ENCODE results near the gene CD59. TPM values are rescaled to one million over a fixed set of nuclear protein-coding genes. Genes with fewer than 3 reads are reported as not detected.

Gene CD59
- total RNA-seq, 2 donors from 2014 or later = 68.2 to 194 TPM

GRCh38 chr11:33668468-33668825, 67.8 kb downstream of the CD59 start:
- ATAC-seq = no peak
- intact Hi-C loops (cut with DNase I) = no loop called here
- H3K27me3 ChIP-seq = no peaks in the 10 kb centered on the region
- H3K4me3 ChIP-seq = no peak overlapping the region
- no peaks in the 10 kb centered on the region for H3K4me1 ChIP-seq
- WGBS, 2 donors = 77 to 81% methylated on average over 6 of the region's 6 CpGs
- DNase-seq = no peak
- no peaks in the 10 kb centered on the region for H3K9me3 ChIP-seq
- TF ChIP-seq POLR2A (IDR thresholded peaks at IDR 0.05) (no peak), CTCF (IDR thresholded peaks at IDR 0.05) (no peak)
- H3K36me3 ChIP-seq (replicated peaks in 1 of 2; ENCODE audit: insufficient read depth in 1 of 2, low read depth in 2 of 2) = no peaks in the 10 kb centered on the region
- no peak overlapping the region for H3K27ac ChIP-seq

- H3K27ac ChIP-seq = no peak overlapping the region
- intact Hi-C loops (cut with DNase I) = no loop called here
- no peak for ATAC-seq
- H3K9me3 ChIP-seq = no peaks in the 10 kb centered on the region
- no peaks in the 10 kb centered on the region for H3K36me3 ChIP-seq (replicated peaks in 1 of 2; ENCODE audit: insufficient read depth in 1 of 2, low read depth in 2 of 2)
- TF ChIP-seq CTCF (IDR thresholded peaks at IDR 0.05) (no peak), POLR2A (IDR thresholded peaks at IDR 0.05) (no peak)
- no peaks in the 10 kb centered on the region for H3K4me1 ChIP-seq
- H3K4me3 ChIP-seq = no peak overlapping the region
- DNase-seq = no peak
- H3K27me3 ChIP-seq = no peaks in the 10 kb centered on the region
- WGBS, 2 donors = 80 to 89% methylated on average over 11 to 18 of the region's 18 CpGs
Measured at GRCh38 chr11:33667819-33668467, 68.3 kb downstream of the CD59 start.

- intact Hi-C loops (cut with DNase I) = no loop called here
- WGBS, 2 donors = 77 to 87% methylated on average over 3 to 6 of the region's 6 CpGs
- no peak for ATAC-seq
Measured at GRCh38 chr11:33665350-33666106, 70.7 kb downstream of the CD59 start.

GRCh38 chr11:33664827-33665226, 71.4 kb downstream of the CD59 start:
- no peaks in the 10 kb centered on the region for H3K36me3 ChIP-seq (replicated peaks in 1 of 2; ENCODE audit: insufficient read depth in 1 of 2, low read depth in 2 of 2)
- no peak overlapping the region for H3K4me3 ChIP-seq
- DNase-seq = no peak
- H3K27ac ChIP-seq = no peak overlapping the region
- intact Hi-C loops (cut with DNase I) = no loop called here
- 77% methylated on average over 4 of the region's 4 CpGs for WGBS, 2 donors
- H3K27me3 ChIP-seq = no peaks in the 10 kb centered on the region
- H3K4me1 ChIP-seq = no peaks in the 10 kb centered on the region
- H3K9me3 ChIP-seq = no peaks in the 10 kb centered on the region
- TF ChIP-seq CTCF (IDR thresholded peaks at IDR 0.05) (no peak), POLR2A (IDR thresholded peaks at IDR 0.05) (no peak)
- no peak for ATAC-seq

More at GRCh38 chr11:33665350-33666106, 70.7 kb downstream of the CD59 start:
- TF ChIP-seq POLR2A (IDR thresholded peaks at IDR 0.05) = no peak
- no peak for TF ChIP-seq CTCF (IDR thresholded peaks at IDR 0.05)
- H3K9me3 ChIP-seq = no peaks in the 10 kb centered on the region
- no peak for DNase-seq
- no peaks in the 10 kb centered on the region for H3K27me3 ChIP-seq
- no peaks in the 10 kb centered on the region for H3K36me3 ChIP-seq (replicated peaks in 1 of 2; ENCODE audit: insufficient read depth in 1 of 2, low read depth in 2 of 2)
- H3K27ac ChIP-seq = no peak overlapping the region
- no peak overlapping the region for H3K4me3 ChIP-seq
- H3K4me1 ChIP-seq = no peaks in the 10 kb centered on the region
